D721Med (cell line): ENCODE measurements around the gene TMEM132C.
"Not testable (repeated sequence)": the region's sequence is repeated elsewhere in the genome, so short reads cannot be mapped to it uniquely, and the experiment has no call there.

ENCODE experiments used
- DNase-seq: peaks from one replicate; pipeline ENCODE4 v3.0.0; 2011; ENCODE audit warnings: low spot score; ENCODE audit not compliant: insufficient read length
- FAIRE-seq: peaks from 2 replicates; lab custom pipeline; 2011; peaks lifted over from hg19 to GRCh38; lab: Jason Lieb, UNC
- CTCF ChIP-seq: IDR thresholded peaks from 2 replicates; pipeline ENCODE4 v1.5.1; 2012; ENCODE audit warnings: mild to moderate bottlenecking, control low read depth; ENCODE audit not compliant: insufficient read depth; ENCODE audit errors: missing control alignments

The TMEM132C gene

GRCh38 chr12:128245905-128246304 lies 21.1 kb upstream of the TMEM132C start:
- FAIRE-seq (no peak), DNase-seq (no peak)
- TF ChIP-seq CTCF: no peak

GRCh38 chr12:128250096-128250495 lies 16.9 kb upstream of the TMEM132C start:
- no peak for TF ChIP-seq CTCF
- DNase-seq (no peak), FAIRE-seq (no peak)

- not testable (repeated sequence) for FAIRE-seq
These were observed 13.1 kb upstream of the TMEM132C start for GRCh38 chr12:128253829-128254228.

GRCh38 chr12:128258866-128259555 lies 8.0 kb upstream of the TMEM132C start:
- TF ChIP-seq CTCF: peak; percentile 23
- DNase-seq: no peak
- no peak for FAIRE-seq

More at GRCh38 chr12:128253829-128254228, 13.1 kb upstream of the TMEM132C start:
- DNase-seq: not testable (repeated sequence)

- TF ChIP-seq CTCF: peak; percentile 87
- FAIRE-seq (no peak), DNase-seq (no peak)
These were observed 7.4 kb upstream of the TMEM132C start for GRCh38 chr12:128259556-128260070.

- FAIRE-seq (no peak), DNase-seq (no peak)
- TF ChIP-seq CTCF: no peak
These were observed 5.2 kb upstream of the TMEM132C start for GRCh38 chr12:128261757-128262156.

- no peak for FAIRE-seq
- DNase-seq: no peak
- no peak for TF ChIP-seq CTCF
These were observed 1.4 kb upstream of the TMEM132C start for GRCh38 chr12:128265566-128265965.
